ENCODE results near the gene RPS3A. TPM values are rescaled to one million over a fixed set of nuclear protein-coding genes. Genes with fewer than 3 reads are reported as not detected.
"Not testable (repeated sequence)": the region's sequence is repeated elsewhere in the genome, so short reads cannot be mapped to it uniquely, and the experiment has no call there.

The RPS3A gene
- total RNA-seq, 1 experiment from 2014 or later, result 2,661 TPM

DNA sequence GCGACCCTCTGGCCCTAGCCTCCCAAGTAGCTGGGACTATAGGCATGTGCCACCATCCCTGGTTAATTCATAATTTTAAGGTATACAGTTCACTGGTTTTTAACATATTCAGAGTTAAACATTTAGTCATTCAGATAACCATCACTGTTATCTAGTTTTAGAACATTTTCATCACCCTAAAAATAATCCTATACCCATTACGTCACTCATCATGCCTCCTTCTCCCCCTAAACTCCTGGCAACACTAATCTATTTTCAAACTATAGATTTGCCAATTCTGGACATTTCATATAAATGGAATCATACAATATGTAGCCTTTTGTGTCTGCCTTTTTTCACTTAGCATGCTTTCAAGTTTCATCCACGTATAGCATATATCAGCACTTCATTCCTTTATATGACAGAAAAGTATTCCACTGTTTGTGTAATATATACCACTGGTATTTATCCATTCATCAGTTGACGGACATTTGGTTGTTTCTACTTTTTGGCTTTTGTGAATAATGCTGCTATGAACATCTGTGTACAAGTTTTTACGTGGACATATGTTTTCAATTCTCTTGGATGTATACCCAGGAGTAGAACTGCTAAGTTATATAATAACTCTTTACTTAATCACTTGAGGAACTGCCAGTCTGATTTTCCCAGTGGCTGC, 32.0 kb upstream of the RPS3A start:
- POLR2A ChIA-PET, result no interaction called here

GRCh38 chr4:151074416-151074916, 25.0 kb upstream of the RPS3A start:
- Mint-ChIP-seq H3K4me1 (ENCODE audit: insufficient read depth, unreplicated experiment) (no peaks in the 10 kb centered on the region), H3K36me3 (ENCODE audit: insufficient read depth, unreplicated experiment) (no peaks in the 10 kb centered on the region), H3K9me3 (ENCODE audit: unreplicated experiment) (no peaks in the 10 kb centered on the region), H3K27me3 (ENCODE audit: insufficient read depth, unreplicated experiment) (no peaks in the 10 kb centered on the region), H3K4me3 (ENCODE audit: unreplicated experiment) (no peak overlapping the region), H3K27ac (ENCODE audit: low read depth, unreplicated experiment) (no peak overlapping the region)
- ChIA-PET POLR2A (interaction anchor here (1.1 kb wide), 1 partner anchor 24 kb away, joined by 3 read pairs; no protein-coding TSS in a partner anchor), CTCF (interaction anchor here (0.6 to 0.7 kb wide), 2 partner anchors 43 to 524 kb away, joined by 3 read pairs; no protein-coding TSS in a partner anchor)
- intact Hi-C loops (cut with micrococcal nuclease), result no loop called here
- DNase-seq (ENCODE audit: unreplicated experiment), result no peak
- no TSS peak for BruUV-seq (replicated peaks)
- TF ChIP-seq CTCF (IDR thresholded peaks at IDR 0.05; ENCODE audit: unreplicated experiment), result no peak

More for the DNA sequence above, 32.0 kb upstream of the RPS3A start:
- intact Hi-C loops (cut with micrococcal nuclease), result no loop called here
- Mint-ChIP-seq H3K27me3 (ENCODE audit: insufficient read depth, unreplicated experiment) (no peaks in the 10 kb centered on the region), H3K4me3 (ENCODE audit: unreplicated experiment) (no peak overlapping the region), H3K4me1 (ENCODE audit: insufficient read depth, unreplicated experiment) (no peaks in the 10 kb centered on the region), H3K9me3 (ENCODE audit: unreplicated experiment) (no peaks in the 10 kb centered on the region), H3K36me3 (ENCODE audit: insufficient read depth, unreplicated experiment) (no peaks in the 10 kb centered on the region), H3K27ac (ENCODE audit: low read depth, unreplicated experiment) (no peak overlapping the region)
- no peak for DNase-seq (ENCODE audit: unreplicated experiment)
- CTCF ChIA-PET, result no interaction called here
- TF ChIP-seq CTCF (IDR thresholded peaks at IDR 0.05; ENCODE audit: unreplicated experiment), result no peak
- no TSS peak for BruUV-seq (replicated peaks)

DNA sequence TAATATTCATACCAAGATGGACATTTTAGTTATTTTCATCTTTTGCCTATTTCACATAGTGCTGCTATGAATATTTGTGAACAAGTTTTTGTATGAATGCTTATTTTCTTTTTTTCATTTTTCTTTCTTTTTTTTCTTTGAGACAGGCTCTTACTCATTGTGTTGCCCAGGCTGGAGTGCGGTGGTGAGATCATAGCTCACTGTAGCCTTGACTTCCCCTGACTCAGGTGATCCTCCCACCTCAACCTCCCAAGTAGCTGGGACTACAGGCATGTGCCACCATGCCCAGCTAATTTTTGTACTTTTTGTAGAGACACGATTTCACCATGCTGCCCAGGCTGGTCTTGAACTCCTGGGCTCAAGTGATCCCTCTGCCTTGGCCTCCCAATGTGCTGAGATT, 21.4 kb upstream of the RPS3A start:
- BruUV-seq (replicated peaks); H3K27me3 Mint-ChIP-seq (ENCODE audit: insufficient read depth, unreplicated experiment); H3K4me3 Mint-ChIP-seq (ENCODE audit: unreplicated experiment); intact Hi-C loops (cut with micrococcal nuclease); H3K36me3 Mint-ChIP-seq (ENCODE audit: insufficient read depth, unreplicated experiment); H3K9me3 Mint-ChIP-seq (ENCODE audit: unreplicated experiment); POLR2A ChIA-PET; H3K4me1 Mint-ChIP-seq (ENCODE audit: insufficient read depth, unreplicated experiment); DNase-seq (ENCODE audit: unreplicated experiment); CTCF ChIA-PET; H3K27ac Mint-ChIP-seq (ENCODE audit: low read depth, unreplicated experiment): not testable (repeated sequence)

DNA sequence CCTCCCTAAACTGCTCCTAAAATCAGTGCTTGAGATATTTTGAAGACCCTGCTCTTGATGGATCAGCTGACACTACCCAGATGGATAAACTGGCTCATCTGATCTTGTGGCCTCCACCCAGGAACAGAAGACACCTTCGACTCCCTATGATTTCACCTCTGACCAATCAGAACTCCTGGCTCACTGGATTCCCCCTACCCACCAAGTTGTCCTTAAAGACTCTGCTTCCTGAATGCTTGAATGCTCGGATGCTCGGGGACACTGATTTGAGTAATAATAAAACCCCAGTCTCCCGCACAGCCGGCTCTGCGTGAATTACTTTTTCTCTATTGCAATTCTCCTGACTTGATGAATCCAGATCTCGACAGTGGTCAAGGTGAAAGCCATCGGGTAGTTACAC, 12.0 kb upstream of the RPS3A start:
- ChIA-PET CTCF (no interaction called here), POLR2A (no interaction called here)
- intact Hi-C loops (cut with micrococcal nuclease), result no loop called here
- H3K4me3 Mint-ChIP-seq (ENCODE audit: unreplicated experiment), result no peak overlapping the region
- no peaks in the 10 kb centered on the region for H3K9me3 Mint-ChIP-seq (ENCODE audit: unreplicated experiment)
- DNase-seq (ENCODE audit: unreplicated experiment), result no peak
- no peak for TF ChIP-seq CTCF (IDR thresholded peaks at IDR 0.05; ENCODE audit: unreplicated experiment)
- H3K27me3 Mint-ChIP-seq (ENCODE audit: insufficient read depth, unreplicated experiment), result no peaks in the 10 kb centered on the region
- H3K27ac Mint-ChIP-seq (ENCODE audit: low read depth, unreplicated experiment), result no peak overlapping the region
- BruUV-seq (replicated peaks), result no TSS peak
- H3K36me3 Mint-ChIP-seq (ENCODE audit: insufficient read depth, unreplicated experiment), result no peaks in the 10 kb centered on the region
- H3K4me1 Mint-ChIP-seq (ENCODE audit: insufficient read depth, unreplicated experiment), result no peaks in the 10 kb centered on the region

Measured in MCF 10A (cell line).